Skeletal muscle tissue (tissue), 4 donors: ENCODE data around the gene STX1A. TPM values are rescaled to one million over a fixed set of nuclear protein-coding genes. Genes with fewer than 3 reads are reported as not detected.
"Not testable (repeated sequence)": the region's sequence is repeated elsewhere in the genome, so short reads cannot be mapped to it uniquely, and the experiment has no call there.

ENCODE experiments used
- H3K27ac ChIP-seq: one replicate; pipeline ENCODE4 v1.7.0; 2013; ENCODE audit warnings: mild to moderate bottlenecking, low read depth, low read length, inconsistent platforms
- H3K27me3 ChIP-seq, 3 donors: one replicate each; pipeline ENCODE4 v1.7.0; 2013; ENCODE audit warnings: low read length in 3 of 3; ENCODE audit not compliant: control insufficient read depth in 3 of 3, insufficient read depth in 3 of 3
- H3K36me3 ChIP-seq, 3 donors: one replicate each; pipeline ENCODE4 v1.7.0; 2013; ENCODE audit warnings: low read length in 3 of 3; ENCODE audit not compliant: control insufficient read depth in 3 of 3, insufficient read depth in 3 of 3
- H3K4me1 ChIP-seq, 3 donors: one replicate each; pipeline ENCODE4 v1.7.0; 2013; ENCODE audit warnings: low read length in 3 of 3, mild to moderate bottlenecking in 3 of 3; ENCODE audit not compliant: control insufficient read depth in 3 of 3, insufficient read depth in 3 of 3
- H3K4me3 ChIP-seq, 3 donors: one replicate each; pipeline ENCODE4 v1.7.0; 2013; ENCODE audit warnings: low read length in 3 of 3
- H3K9ac ChIP-seq, 3 donors: one replicate each; pipeline ENCODE4 v1.7.0; 2013; ENCODE audit warnings: low read length in 3 of 3, mild to moderate bottlenecking in 3 of 3, moderate library complexity in 2 of 3, low read depth in 1 of 3
- H3K9me3 ChIP-seq, 3 donors: one replicate each; pipeline ENCODE4 v1.7.0; 2013; ENCODE audit warnings: low read length in 3 of 3; ENCODE audit not compliant: control insufficient read depth in 3 of 3
- total RNA-seq: library from RNA; depleted of rRNA; stranded (reverse); fragments of >200 nt; gene quantifications from one replicate; pipeline ENCODE4 v1.2.3, GENCODE V29; 2014
- donor health status: Osteomylitis.

Gene STX1A
- total RNA-seq, 1 donor from 2014 or later = 8.4 TPM

DNA sequence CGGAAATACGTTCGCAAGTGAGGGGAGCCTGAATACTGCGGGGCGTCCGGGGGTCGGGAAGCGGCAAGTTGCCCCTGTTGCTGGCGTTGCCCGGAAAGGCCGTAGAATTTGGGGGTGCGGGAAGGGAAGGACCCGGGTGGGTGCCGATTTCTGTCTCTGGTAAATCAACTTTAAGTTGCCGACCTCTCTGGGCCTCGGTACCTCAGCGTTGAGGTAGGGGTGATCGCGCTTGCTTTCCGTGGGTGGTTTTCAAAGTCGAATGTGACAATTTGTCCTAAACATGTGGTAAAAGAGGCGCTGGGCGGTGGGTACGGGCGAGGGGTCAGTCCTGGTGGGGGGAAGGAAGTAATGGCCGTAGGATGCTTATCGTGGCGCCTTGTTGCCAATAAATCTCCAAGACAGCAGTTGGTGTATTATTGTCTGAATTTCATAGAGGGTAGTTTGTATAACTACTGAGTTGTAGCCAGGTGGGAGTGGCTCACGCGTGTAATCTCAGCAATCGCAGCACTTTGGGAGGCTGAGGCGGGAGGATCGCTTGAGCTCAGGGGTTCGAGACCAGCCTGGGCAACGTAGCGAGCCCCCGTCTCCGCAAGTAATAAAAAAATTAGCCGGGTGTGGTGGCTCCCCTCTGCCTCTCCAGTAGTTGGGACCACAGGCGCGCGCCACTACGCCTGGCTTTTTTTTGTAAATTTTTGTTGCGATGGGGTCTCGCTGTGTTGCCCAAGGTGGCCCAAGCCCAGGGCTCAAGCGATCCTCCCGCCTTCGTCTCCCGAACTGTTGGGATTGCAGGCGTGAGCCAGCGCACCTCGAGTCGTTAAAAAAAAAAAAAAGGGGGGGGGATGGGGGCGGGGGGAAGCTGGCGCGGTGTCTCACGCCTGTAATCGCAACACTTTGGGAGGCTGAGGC is 35.4 kb downstream of the STX1A start:
- peaks cover 30 to 36% (median 32%) of the 10 kb centered on the region in 3 donors for H3K4me1 ChIP-seq
- no peaks in the 10 kb centered on the region for H3K27me3 ChIP-seq
- H3K27ac ChIP-seq = peak overlapping the region; percentile 86
- H3K4me3 ChIP-seq = peak overlapping the region; percentile 93 to 99 (median 97)
- H3K36me3 ChIP-seq = peaks cover 18 to 20% (median 19%) of the 10 kb centered on the region in 3 donors
- H3K9ac ChIP-seq = peak overlapping the region; percentile 87 to 98 (median 97)
- H3K9me3 ChIP-seq = no peaks in the 10 kb centered on the region

GRCh38 chr7:73683056-73683787 is 36.2 kb downstream of the STX1A start, which contains the start of the genes BUD23 and DNAJC30:
Gene BUD23 (plus strand): TSS chr7:73683597. CDS start chr7:73683626, 29 bp downstream.
Gene DNAJC30 (minus strand): TSS chr7:73683453. CDS start chr7:73683423, 30 bp downstream.
- Histone ChIP-seq H3K9ac (peak within 1 kb of the TSS; percentile 97 to 99 (median 98)), H3K4me3 (peak within 1 kb of the TSS; percentile 97 to 99 (median 97)), H3K4me1 (peaks cover 30 to 38% (median 32%) of the 10 kb centered on the region in 3 donors), H3K36me3 (peaks cover 15 to 18% (median 16%) of the 10 kb centered on the region in 3 donors), H3K9me3 (no peaks in the 10 kb centered on the region), H3K27ac (peak within 1 kb of the TSS; percentile 86), H3K27me3 (no peaks in the 10 kb centered on the region)

- Histone ChIP-seq H3K9ac (peak overlapping the region; percentile 97 to 99 (median 98)), H3K4me3 (peak overlapping the region; percentile 97 to 99 (median 97)), H3K36me3 (peaks cover 17 to 19% (median 18%) of the 10 kb centered on the region in 3 donors), H3K27me3 (no peaks in the 10 kb centered on the region), H3K9me3 (no peaks in the 10 kb centered on the region), H3K4me1 (peaks cover 30 to 38% (median 32%) of the 10 kb centered on the region in 3 donors), H3K27ac (peak overlapping the region; percentile 86)
Observed at GRCh38 chr7:73682745-73683055, 36.8 kb downstream of the STX1A start.

DNA sequence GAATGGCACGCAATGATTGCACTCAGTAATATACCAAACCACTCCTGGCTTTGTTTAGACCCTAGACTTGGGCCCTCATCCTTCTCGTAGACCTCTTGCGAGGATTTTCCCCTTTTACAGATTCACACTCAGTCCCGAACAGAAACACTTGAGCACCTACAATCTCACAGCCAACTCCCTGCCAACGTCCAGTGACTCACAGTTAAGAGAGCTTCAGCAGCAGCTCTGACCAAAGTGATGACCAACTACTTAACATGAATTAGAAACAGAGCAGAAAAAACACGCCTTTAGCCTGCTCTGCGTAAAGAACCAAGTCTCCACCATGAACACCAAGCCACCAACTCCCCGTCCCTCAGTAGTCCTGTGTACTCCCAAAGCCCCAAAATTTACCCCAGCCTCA is 38.4 kb downstream of the STX1A start:
- H3K9me3 ChIP-seq = no peaks in the 10 kb centered on the region
- no peaks in the 10 kb centered on the region for H3K27me3 ChIP-seq
- H3K4me1 ChIP-seq = peaks cover 30 to 38% (median 32%) of the 10 kb centered on the region in 3 donors
- H3K36me3 ChIP-seq = peaks cover 4 to 8% (median 7%) of the 10 kb centered on the region in 3 donors
- no peak overlapping the region for H3K27ac ChIP-seq
- peak overlapping the region; percentile 97 to 99 (median 97) for H3K4me3 ChIP-seq
- peak overlapping the region in 2 of 3 donors; percentile 30 to 98 for H3K9ac ChIP-seq

- Histone ChIP-seq H3K9ac (no peak overlapping the region), H3K4me1 (peaks cover 30 to 38% (median 32%) of the 10 kb centered on the region in 3 donors), H3K27ac (no peak overlapping the region), H3K36me3 (peaks cover 4 to 8% (median 7%) of the 10 kb centered on the region in 3 donors), H3K27me3 (no peaks in the 10 kb centered on the region), H3K4me3 (no peak overlapping the region), H3K9me3 (no peaks in the 10 kb centered on the region)
Observed at GRCh38 chr7:73680501-73680900, 39.0 kb downstream of the STX1A start.

DNA sequence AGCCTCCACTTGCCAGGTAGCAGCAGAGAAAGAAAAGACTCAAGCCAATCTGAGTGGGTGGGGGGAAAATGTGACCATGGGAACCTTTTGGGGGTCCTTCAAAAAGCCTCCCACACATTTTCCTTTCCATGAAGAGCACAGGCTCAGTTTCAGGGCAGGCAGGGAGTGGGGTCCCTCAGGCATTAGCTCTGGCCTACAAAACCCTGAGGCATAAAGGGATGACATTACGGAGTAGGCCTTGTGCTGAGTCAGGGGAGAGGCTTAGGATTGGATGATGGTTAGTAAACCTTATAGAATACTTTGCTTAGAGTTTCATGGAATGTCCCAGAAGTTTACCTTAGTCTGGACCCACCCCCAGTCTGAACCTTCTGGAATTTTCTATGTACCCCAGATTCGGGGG is 39.8 kb downstream of the STX1A start:
- peaks cover 30 to 38% (median 32%) of the 10 kb centered on the region in 3 donors for H3K4me1 ChIP-seq
- peaks cover 4 to 8% (median 7%) of the 10 kb centered on the region in 3 donors for H3K36me3 ChIP-seq
- H3K27me3 ChIP-seq = no peaks in the 10 kb centered on the region
- peak overlapping the region in 1 of 3 donors; percentile 16 for H3K9ac ChIP-seq
- H3K4me3 ChIP-seq = no peak overlapping the region
- H3K27ac ChIP-seq = no peak overlapping the region
- H3K9me3 ChIP-seq = no peaks in the 10 kb centered on the region

DNA sequence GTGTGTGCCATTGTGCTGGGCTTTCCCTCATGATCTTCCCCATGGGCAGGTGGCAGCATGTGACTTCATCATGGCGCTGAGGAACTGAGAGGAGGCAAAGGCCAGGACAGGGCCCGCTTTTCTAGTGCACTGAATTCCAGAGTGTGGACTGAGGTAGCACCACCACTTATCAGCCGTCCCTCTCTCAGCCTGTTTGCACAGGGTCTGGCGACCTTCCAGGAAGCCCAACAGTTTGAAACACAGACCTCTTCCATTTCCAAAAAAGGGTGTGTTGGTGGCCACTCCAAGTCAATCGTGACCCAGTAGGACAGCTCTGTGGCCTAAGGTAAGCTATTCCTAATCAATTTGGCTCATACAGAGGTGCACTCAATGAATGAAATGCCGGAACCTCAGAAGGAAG is 40.6 kb downstream of the STX1A start:
- no peaks in the 10 kb centered on the region for H3K27me3 ChIP-seq
- no peak overlapping the region for H3K27ac ChIP-seq
- H3K9me3 ChIP-seq = no peaks in the 10 kb centered on the region
- H3K36me3 ChIP-seq = peaks cover 4 to 7% (median 6%) of the 10 kb centered on the region in 3 donors
- H3K9ac ChIP-seq = peak overlapping the region in 1 of 3 donors; percentile 16
- H3K4me1 ChIP-seq = peaks cover 26 to 38% (median 27%) of the 10 kb centered on the region in 3 donors
- no peak overlapping the region for H3K4me3 ChIP-seq

DNA sequence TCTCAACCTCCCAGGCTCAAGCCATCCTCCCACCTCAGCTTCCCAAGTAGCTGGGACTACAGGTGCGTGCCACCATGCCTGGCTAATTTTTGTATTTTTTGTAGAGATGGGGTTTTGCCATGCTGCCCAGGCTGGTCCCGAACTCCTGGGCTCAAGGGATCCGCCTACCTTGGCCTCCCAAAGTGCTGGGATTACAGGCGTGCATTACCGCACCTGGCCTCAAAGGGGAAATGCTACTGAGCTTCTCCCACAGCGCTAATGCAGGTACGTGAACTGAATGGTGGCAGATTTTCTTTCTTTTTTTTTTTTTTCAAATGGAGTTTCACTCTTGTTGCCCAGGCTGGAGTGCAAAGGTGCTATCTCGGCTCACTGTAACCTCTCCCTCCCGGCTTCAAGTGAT is 43.4 kb downstream of the STX1A start:
- not testable (repeated sequence) for H3K27me3 ChIP-seq, H3K9me3 ChIP-seq, H3K27ac ChIP-seq, H3K36me3 ChIP-seq, H3K4me3 ChIP-seq, H3K9ac ChIP-seq
- H3K4me1 ChIP-seq = peaks cover 10 to 21% (median 12%) of the 10 kb centered on the region in 3 donors

DNA sequence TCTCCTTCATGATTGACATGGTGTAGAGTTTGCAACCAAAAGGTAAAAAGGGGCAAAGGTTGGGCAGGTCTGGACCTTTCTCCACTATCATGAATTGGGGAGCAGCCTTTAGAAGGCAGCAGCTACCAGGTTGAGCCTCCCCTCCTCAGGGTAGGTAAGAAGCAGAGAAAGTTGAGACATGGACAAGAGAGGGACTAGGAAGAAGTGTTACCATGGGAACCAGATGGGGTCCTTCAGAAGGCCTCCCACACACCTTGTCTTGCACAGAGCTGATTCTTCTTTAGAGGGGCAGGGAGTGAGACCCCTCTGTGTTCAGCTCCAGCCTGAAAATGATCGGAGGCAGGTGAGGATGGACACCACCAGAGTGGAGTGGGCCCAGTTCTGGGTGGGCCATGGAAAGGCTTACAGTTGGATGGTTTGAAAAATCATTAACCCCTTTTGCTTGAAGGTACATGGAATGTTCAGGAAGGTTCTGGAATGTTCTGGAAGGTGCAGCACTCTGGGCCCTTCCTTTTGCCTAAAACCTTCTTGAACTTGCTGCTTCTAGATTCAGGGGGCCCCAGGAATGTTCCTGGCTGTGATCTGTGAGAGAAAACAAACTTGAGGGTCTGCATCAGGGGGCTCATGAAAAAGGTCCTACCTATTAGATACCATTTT is 44.9 kb downstream of the STX1A start:
- peaks cover 0 to 7% (median 2%) of the 10 kb centered on the region in 3 donors for H3K4me1 ChIP-seq
- H3K27ac ChIP-seq = no peak overlapping the region
- peaks cover 3 to 7% (median 4%) of the 10 kb centered on the region in 3 donors for H3K36me3 ChIP-seq
- no peaks in the 10 kb centered on the region for H3K27me3 ChIP-seq
- H3K9me3 ChIP-seq = no peaks in the 10 kb centered on the region
- H3K9ac ChIP-seq = no peak overlapping the region
- H3K4me3 ChIP-seq = no peak overlapping the region
